Spleen (tissue), 7 donors: ENCODE data around the gene TRAF1.

Experiments
- POLR2A ChIP-seq, 3 donors: fragments of 450-650 bp; IDR thresholded peaks; one replicate each; pipeline ENCODE4 v1.5.1; 2017; ENCODE audit warnings: antibody characterized with exemption in 3 of 3, mild to moderate bottlenecking in 1 of 3
- TF ChIP-seq, protein P1 (sequence below), 11 experiments: fragments of 200-600 bp in 7 of 11; fragments of 450-650 bp in 4 of 11; sonication (generic) in 4 of 11; IDR thresholded peaks in 8 of 11; conservative IDR thresholded peaks in 3 of 11; 1 replicate in 7 of 11; 2 replicates in 4 of 11; pipeline versions ENCODE4 v1.4.0 to v1.8.0; 2016 to 2021; ENCODE audit warnings: antibody characterized with exemption in 11 of 11, inconsistent platforms in 4 of 11, mild to moderate bottlenecking in 1 of 11
- donor health status: DM: no; HTN: no; CAD: no; lungs with moderate emphysema.
- donor health status: DM: no; HTN: no; CAD: no.
- donor health status: DM: no; HTN: no; CAD: no.

DNA sequence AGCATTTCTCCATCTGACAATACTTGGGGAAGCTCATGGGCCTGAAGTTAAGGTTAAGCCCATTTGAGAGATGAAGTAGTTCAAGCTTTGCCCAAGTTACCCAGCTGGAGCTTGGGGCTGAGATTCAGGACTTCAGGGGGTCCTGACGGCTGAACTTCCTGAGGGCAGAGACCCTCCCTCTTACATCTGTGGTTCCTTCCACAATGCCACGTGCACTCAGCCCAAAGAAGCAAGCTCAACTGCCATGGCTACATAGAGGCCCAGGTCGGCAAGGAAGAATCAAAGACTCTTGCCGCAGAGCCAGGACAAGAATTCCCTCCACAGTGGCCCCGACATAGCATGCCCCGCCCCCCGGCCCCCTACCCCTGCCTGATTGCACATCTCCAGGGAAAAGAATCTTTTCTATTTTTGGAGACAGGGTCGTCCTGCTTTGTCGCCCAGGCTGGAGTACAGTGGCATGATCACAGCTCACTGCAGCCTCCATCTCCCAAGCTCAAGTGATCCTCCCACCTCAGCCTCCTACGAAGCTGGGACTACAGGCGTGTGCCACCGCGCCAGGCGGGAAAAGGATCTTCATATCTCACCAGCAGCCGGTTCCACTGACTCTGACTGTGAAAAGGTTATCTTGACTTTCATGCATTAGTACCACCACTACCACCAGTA, 58.8 kb downstream of the TRAF1 start:
- TF ChIP-seq, protein P1, sequence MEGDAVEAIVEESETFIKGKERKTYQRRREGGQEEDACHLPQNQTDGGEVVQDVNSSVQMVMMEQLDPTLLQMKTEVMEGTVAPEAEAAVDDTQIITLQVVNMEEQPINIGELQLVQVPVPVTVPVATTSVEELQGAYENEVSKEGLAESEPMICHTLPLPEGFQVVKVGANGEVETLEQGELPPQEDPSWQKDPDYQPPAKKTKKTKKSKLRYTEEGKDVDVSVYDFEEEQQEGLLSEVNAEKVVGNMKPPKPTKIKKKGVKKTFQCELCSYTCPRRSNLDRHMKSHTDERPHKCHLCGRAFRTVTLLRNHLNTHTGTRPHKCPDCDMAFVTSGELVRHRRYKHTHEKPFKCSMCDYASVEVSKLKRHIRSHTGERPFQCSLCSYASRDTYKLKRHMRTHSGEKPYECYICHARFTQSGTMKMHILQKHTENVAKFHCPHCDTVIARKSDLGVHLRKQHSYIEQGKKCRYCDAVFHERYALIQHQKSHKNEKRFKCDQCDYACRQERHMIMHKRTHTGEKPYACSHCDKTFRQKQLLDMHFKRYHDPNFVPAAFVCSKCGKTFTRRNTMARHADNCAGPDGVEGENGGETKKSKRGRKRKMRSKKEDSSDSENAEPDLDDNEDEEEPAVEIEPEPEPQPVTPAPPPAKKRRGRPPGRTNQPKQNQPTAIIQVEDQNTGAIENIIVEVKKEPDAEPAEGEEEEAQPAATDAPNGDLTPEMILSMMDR (IDR thresholded peaks at IDR 0.05 in 8 of 11, conservative IDR thresholded peaks at IDR 0.05 in 3 of 11) = no peak
- no peak for TF ChIP-seq POLR2A (IDR thresholded peaks at IDR 0.05)
